NCI-H187 treated with DMSO at 0.1 percent for 48 hours (cell line): ENCODE data around the gene IFNA21.
"Not testable (repeated sequence)": the region's sequence is repeated elsewhere in the genome, so short reads cannot be mapped to it uniquely, and the experiment has no call there.

ENCODE experiments used
- DNase-seq: peaks from one replicate; lab custom pipeline; 2025; lab: John Stamatoyannopoulos, UW

Gene IFNA21

GRCh38 chr9:21141427-21141882, 25.0 kb downstream of the IFNA21 start, which contains the start of gene IFNW1:
TSS of gene IFNW1 (minus strand) at chr9:21141832. CDS start at chr9:21141570, 262 bp downstream.
- DNase-seq = no peak

GRCh38 chr9:21137020-21137419, 29.4 kb downstream of the IFNA21 start:
- DNase-seq = no peak

- no peak for DNase-seq
Measured at GRCh38 chr9:21135736-21136135, 30.7 kb downstream of the IFNA21 start.

- not testable (repeated sequence) for DNase-seq
Measured at GRCh38 chr9:21128186-21128585, 38.3 kb downstream of the IFNA21 start.

GRCh38 chr9:21121595-21122251, 44.7 kb downstream of the IFNA21 start:
- DNase-seq = no peak

GRCh38 chr9:21121079-21121478, 45.4 kb downstream of the IFNA21 start:
- no peak for DNase-seq

GRCh38 chr9:21119093-21119770, 47.2 kb downstream of the IFNA21 start:
- DNase-seq = no peak
